ENCODE measurements around the gene ZC3H7B.

The ZC3H7B gene

DNA sequence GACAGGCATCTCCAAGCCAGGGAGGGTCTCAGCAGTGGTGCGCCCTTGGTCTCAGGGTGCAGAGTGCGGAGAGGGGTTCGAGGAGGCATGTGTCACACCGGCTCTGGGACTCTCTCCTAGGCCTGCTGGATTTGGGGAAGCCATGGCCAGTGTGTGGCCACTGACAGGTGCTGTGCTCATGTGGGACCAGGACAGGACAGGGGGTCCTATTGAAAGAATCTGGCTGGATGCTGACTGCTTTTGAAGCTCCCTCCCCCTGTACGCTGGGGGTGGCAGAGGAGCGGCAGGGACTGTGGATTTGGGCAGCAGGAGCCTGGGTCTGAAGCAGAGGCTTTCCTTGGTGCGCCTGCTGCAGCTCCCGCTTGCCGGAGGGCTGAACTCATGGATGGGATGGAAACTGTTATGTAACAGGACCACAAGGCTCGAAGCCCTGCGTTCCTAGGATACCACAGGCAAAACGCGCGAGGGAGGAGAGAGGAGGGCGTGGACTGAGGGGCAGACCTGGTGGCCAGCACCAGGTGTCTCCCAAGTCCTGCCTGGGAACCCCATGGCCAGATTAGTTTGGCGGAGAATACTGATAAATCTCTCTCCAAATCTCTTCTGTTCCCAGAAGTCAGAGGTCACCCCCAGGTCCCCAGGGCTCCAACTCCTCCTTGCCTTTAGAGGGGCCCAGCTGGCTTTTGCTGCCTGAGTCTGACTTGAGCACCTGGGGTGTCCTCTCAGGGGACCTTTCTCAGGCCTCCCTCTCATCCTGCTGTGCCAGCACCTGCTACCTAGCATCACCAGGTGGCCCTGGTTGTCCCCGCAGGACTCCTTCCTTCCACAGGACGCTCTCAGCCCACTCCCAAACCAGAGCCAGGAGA lies 66.6 kb downstream of the ZC3H7B start:
- Histone ChIP-seq H3K27ac (ENCODE audit: low read depth, low read length, severe bottlenecking) (no peak overlapping the region), H3K4me1 (ENCODE audit: control insufficient read depth, insufficient read depth, low read length, poor library complexity, severe bottlenecking) (no peaks in the 10 kb centered on the region), H3K4me3 (ENCODE audit: extremely low read depth, insufficient read depth, low read length, poor library complexity, severe bottlenecking) (no peak overlapping the region), H3K36me3 (ENCODE audit: control insufficient read depth, insufficient read depth, low read length) (no peaks in the 10 kb centered on the region), H3K9me3 (ENCODE audit: control insufficient read depth, low read length) (no peaks in the 10 kb centered on the region)
- WGBS, 2 experiments (ENCODE audit: insufficient coverage in 2 of 2), result 83 to 88% methylated on average over 14 to 16 of the region's 18 CpGs

DNA sequence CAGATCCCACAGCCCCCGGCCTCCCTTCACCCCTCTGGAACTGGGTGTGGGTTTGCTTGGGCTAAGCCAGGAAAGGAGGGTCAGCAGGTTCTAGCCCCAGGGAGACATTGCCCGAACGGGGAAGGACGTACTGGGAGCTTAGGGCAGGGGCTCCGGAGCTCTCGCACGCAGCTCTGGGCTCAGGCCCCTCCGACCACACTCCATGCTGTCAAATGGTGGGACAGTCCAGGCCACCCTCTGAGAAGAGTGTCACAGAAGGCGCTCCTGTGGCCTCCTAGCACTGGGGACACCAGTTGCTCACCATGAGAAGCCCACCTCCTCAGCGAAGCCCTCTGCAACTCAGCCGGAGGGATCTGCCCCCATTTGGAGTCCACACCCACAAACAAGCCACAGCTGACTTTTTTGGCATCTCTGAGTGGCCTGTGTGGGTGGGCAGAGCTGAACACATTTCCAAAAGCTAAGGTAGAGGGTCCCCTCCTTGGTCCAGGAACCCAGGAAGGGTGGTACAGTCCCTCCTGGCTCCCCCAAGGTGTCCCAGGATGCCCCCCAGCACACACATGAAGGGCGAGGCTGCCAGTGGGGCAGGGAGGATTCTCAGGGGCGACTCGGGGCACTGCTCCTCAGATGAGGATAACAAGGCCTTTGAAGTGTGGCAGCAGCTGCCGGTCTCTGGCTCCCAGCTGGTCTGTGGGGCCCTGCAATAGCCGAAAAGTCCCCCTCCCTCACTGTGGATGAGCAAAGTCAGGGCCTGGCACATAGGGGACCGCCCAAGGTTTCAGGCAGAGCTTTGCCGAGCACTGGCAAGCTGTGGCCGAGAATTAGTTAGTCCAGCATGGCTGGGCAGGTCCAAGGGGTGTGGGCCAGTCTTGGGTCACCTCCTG lies 67.5 kb downstream of the ZC3H7B start:
- Histone ChIP-seq H3K4me1 (ENCODE audit: control insufficient read depth, insufficient read depth, low read length, poor library complexity, severe bottlenecking) (no peaks in the 10 kb centered on the region), H3K36me3 (ENCODE audit: control insufficient read depth, insufficient read depth, low read length) (no peaks in the 10 kb centered on the region), H3K27ac (ENCODE audit: low read depth, low read length, severe bottlenecking) (no peak overlapping the region), H3K9me3 (ENCODE audit: control insufficient read depth, low read length) (no peaks in the 10 kb centered on the region), H3K4me3 (ENCODE audit: extremely low read depth, insufficient read depth, low read length, poor library complexity, severe bottlenecking) (no peak overlapping the region)
- WGBS, 2 experiments (ENCODE audit: insufficient coverage in 2 of 2), result 91 to 95% methylated on average over 17 of the region's 19 CpGs

DNA sequence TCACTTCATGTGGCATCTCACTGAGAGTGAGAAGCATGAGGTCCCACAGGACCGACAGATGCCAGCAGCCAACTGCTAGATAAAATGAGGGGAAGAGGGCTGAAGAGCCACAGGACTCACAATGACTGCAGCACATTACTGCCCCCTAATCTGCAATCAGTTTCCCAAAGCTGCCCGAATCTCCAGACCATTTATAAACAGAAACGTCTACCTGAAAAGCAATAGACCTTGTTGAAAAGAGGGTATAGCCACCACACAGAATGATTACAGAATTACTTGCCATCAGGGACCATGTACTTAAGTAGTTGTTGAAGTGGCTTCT lies 68.1 kb downstream of the ZC3H7B start:
- WGBS, 2 experiments (ENCODE audit: insufficient coverage in 2 of 2), result 74 to 90% methylated on average over 2 to 3 of the region's 3 CpGs
- Histone ChIP-seq H3K4me1 (ENCODE audit: control insufficient read depth, insufficient read depth, low read length, poor library complexity, severe bottlenecking) (no peaks in the 10 kb centered on the region), H3K9me3 (ENCODE audit: control insufficient read depth, low read length) (no peaks in the 10 kb centered on the region), H3K4me3 (ENCODE audit: extremely low read depth, insufficient read depth, low read length, poor library complexity, severe bottlenecking) (no peak overlapping the region), H3K36me3 (ENCODE audit: control insufficient read depth, insufficient read depth, low read length) (no peaks in the 10 kb centered on the region), H3K27ac (ENCODE audit: low read depth, low read length, severe bottlenecking) (no peak overlapping the region)

DNA sequence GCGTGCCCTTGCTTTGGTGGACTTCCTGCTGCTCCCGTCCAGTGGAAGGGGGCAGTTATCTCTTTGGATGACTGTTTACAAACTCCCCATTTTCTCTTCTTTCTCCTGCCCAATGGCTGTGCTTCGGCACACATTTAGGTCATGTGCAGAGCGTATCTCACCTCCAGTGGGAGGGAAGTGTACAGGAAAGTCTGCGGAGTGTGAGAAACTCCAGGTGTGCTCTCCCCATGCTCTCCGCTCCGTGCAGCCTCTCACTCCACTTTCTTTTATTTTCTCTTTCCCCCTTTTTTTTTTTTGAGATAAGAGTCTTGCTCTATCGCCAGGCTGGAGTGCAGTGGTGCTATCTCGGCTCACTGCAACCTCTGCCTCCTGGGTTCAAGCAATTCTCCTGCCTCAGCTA lies 68.5 kb downstream of the ZC3H7B start:
- H3K4me3 ChIP-seq (ENCODE audit: extremely low read depth, insufficient read depth, low read length, poor library complexity, severe bottlenecking), result no peak overlapping the region
- no peak overlapping the region for H3K27ac ChIP-seq (ENCODE audit: low read depth, low read length, severe bottlenecking)
- WGBS, 2 experiments (ENCODE audit: insufficient coverage in 2 of 2), result 94 to 96% methylated on average over 4 to 9 of the region's 9 CpGs
- H3K9me3 ChIP-seq (ENCODE audit: control insufficient read depth, low read length), result no peaks in the 10 kb centered on the region
- H3K36me3 ChIP-seq (ENCODE audit: control insufficient read depth, insufficient read depth, low read length), result no peaks in the 10 kb centered on the region
- H3K4me1 ChIP-seq (ENCODE audit: control insufficient read depth, insufficient read depth, low read length, poor library complexity, severe bottlenecking), result no peaks in the 10 kb centered on the region

DNA sequence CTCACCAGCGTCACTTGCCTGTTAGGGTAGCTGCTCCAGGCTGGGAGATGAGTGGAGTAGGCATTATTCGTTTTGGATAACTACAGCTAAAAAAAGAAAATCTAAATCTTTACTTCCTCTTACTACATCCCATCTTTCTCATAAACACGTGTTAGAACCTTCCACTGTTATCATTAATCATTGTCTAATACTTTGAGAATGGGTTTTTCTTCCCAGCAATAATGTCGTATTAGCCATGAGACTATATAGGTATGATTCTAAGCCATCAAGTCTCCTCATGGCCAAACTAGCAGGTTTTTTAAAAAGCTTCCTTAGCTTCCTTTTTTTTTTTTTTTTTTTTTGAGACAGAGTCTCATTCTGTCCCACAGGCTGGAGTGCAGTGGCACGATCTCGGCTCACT lies 76.5 kb downstream of the ZC3H7B start:
- H3K27ac ChIP-seq (ENCODE audit: low read depth, low read length, severe bottlenecking), result no peak overlapping the region
- H3K4me3 ChIP-seq (ENCODE audit: extremely low read depth, insufficient read depth, low read length, poor library complexity, severe bottlenecking), result no peak overlapping the region
- H3K9me3 ChIP-seq (ENCODE audit: control insufficient read depth, low read length), result no peaks in the 10 kb centered on the region
- H3K4me1 ChIP-seq (ENCODE audit: control insufficient read depth, insufficient read depth, low read length, poor library complexity, severe bottlenecking), result peaks cover 9% of the 10 kb centered on the region
- 94% methylated on average over 3 of the region's 6 CpGs; no CpG with 5 or more reads in 1 of the 2 experiments for WGBS, 2 experiments (ENCODE audit: insufficient coverage in 2 of 2)
- no peaks in the 10 kb centered on the region for H3K36me3 ChIP-seq (ENCODE audit: control insufficient read depth, insufficient read depth, low read length)

DNA sequence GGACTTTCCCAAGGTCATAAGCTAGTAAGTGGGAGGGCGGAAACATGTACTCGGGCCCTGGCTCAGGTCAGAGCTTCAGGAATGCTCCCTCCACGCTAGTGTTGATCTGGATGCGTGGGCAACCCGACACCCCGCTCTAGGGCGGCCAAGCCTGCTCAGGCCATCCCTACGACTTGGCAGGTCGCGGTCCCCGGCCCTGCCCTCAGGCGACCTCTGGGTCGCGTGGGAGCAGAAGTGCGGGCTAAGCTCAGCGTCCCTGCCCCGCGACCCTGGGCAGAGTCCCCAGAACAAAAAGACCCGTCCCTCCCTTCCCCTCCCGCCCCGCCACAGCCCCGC lies 79.6 kb downstream of the ZC3H7B start:
- Histone ChIP-seq H3K4me1 (ENCODE audit: control insufficient read depth, insufficient read depth, low read length, poor library complexity, severe bottlenecking) (peaks cover 11% of the 10 kb centered on the region), H3K27ac (ENCODE audit: low read depth, low read length, severe bottlenecking) (peak overlapping the region; percentile 100), H3K4me3 (ENCODE audit: extremely low read depth, insufficient read depth, low read length, poor library complexity, severe bottlenecking) (peak overlapping the region; percentile 62), H3K9me3 (ENCODE audit: control insufficient read depth, low read length) (no peaks in the 10 kb centered on the region), H3K36me3 (ENCODE audit: control insufficient read depth, insufficient read depth, low read length) (no peaks in the 10 kb centered on the region)
- 2 to 4% methylated on average over 11 to 19 of the region's 22 CpGs for WGBS, 2 experiments (ENCODE audit: insufficient coverage in 2 of 2)

DNA sequence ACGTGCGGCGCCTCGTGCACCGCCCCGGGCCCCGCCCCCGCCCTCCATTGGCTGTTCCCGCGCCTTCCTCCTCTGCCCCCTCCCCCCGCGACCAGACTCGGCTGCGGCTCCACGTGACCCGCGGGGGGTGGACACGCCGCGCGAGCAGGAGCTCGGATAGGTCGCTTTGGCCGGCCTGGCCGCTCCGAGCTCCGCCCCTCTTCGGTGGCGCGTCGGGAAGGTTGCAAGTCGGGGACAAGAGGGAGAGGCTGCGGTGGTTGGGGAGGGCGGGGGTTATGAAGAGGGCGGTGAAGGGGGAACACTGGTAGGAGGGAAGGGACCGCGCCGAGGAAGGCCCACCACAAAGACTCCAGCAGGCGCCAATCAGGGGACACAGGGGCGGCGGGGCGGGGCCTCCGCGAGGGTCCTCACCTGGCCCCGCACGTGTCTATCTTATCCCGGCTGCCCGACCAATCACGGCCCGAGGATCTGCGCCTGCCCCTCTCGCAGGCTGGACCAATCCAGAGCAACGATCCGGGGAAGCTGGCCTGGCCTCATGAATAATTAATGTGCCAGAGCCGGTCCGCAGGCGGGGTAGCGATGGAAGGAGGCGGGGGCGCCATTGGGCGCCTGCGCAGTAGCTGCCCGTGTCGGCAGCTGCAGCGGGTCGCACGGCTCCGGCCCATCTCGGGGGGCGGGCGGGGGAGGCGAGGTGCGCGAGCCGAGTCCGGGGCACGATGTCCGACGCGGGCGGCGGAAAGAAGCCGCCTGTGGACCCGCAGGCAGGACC lies 80.2 kb downstream of the ZC3H7B start, which contains the start of gene TEF:
Gene TEF (plus strand): TSS at position 614 of the 769 bp plus-strand sequence. CDS start 103 bp downstream, at position 717.
- H3K27ac ChIP-seq (ENCODE audit: low read depth, low read length, severe bottlenecking), result peak within 1 kb of the TSS; percentile 100
- H3K9me3 ChIP-seq (ENCODE audit: control insufficient read depth, low read length), result no peaks in the 10 kb centered on the region
- WGBS, 2 experiments (ENCODE audit: insufficient coverage in 2 of 2), result 0 to 1% methylated on average over 38 to 52 of the region's 84 CpGs
- peak within 1 kb of the TSS; percentile 62 for H3K4me3 ChIP-seq (ENCODE audit: extremely low read depth, insufficient read depth, low read length, poor library complexity, severe bottlenecking)
- peaks cover 11% of the 10 kb centered on the region for H3K4me1 ChIP-seq (ENCODE audit: control insufficient read depth, insufficient read depth, low read length, poor library complexity, severe bottlenecking)
- H3K36me3 ChIP-seq (ENCODE audit: control insufficient read depth, insufficient read depth, low read length), result no peaks in the 10 kb centered on the region

DNA sequence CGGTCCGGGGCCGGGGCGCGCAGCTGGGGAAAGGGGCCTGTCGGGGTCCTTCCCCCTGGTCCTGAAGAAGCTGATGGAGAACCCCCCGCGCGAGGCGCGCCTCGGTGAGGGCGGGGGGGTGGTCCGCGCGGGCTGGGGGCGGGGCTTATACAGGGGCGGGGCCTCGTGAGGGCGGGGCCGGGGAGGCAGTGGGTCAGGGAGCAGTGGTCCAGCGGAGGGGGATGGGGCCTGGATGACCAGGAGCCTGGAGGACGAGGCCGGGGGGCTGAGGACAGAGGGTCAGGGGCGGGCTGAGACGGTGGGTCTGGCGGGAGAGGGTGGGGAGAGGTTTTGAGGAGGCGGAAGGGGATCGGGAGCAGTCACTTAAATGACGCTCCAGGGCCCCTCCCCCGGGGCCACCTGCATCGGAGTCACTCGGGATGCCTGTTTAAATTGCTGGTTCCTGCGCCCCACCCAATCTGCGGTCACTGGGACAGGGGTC lies 80.8 kb downstream of the ZC3H7B start:
- H3K9me3 ChIP-seq (ENCODE audit: control insufficient read depth, low read length), result no peaks in the 10 kb centered on the region
- H3K27ac ChIP-seq (ENCODE audit: low read depth, low read length, severe bottlenecking), result peak overlapping the region; percentile 100
- no peaks in the 10 kb centered on the region for H3K36me3 ChIP-seq (ENCODE audit: control insufficient read depth, insufficient read depth, low read length)
- H3K4me1 ChIP-seq (ENCODE audit: control insufficient read depth, insufficient read depth, low read length, poor library complexity, severe bottlenecking), result peaks cover 11% of the 10 kb centered on the region
- 0 to 2% methylated on average over 5 to 20 of the region's 35 CpGs for WGBS, 2 experiments (ENCODE audit: insufficient coverage in 2 of 2)
- H3K4me3 ChIP-seq (ENCODE audit: extremely low read depth, insufficient read depth, low read length, poor library complexity, severe bottlenecking), result peak overlapping the region; percentile 62

DNA sequence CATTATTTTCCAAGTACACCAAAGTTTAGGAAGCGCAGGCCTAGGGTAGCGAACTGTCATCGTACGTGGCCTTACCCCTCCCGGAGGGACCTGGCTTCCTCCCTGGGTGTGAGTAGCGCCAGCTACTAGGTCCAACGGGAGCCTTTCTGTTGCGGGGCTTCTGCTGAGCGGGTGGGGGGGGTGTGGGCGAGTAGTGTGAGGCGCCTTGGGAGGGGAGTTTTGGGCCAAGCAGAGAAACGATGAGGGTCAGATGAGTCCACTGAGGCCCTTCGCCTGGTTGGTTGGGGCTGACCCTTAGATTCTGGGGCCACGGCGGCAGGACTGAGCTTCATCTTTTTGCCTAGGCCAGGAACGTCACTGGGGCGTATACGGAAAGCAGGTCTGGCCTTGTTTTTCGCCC lies 81.3 kb downstream of the ZC3H7B start:
- WGBS, 2 experiments (ENCODE audit: insufficient coverage in 2 of 2), result 39 to 56% methylated on average over 10 to 14 of the region's 19 CpGs
- Histone ChIP-seq H3K4me1 (ENCODE audit: control insufficient read depth, insufficient read depth, low read length, poor library complexity, severe bottlenecking) (peaks cover 11% of the 10 kb centered on the region), H3K27ac (ENCODE audit: low read depth, low read length, severe bottlenecking) (no peak overlapping the region), H3K4me3 (ENCODE audit: extremely low read depth, insufficient read depth, low read length, poor library complexity, severe bottlenecking) (peak overlapping the region; percentile 62), H3K36me3 (ENCODE audit: control insufficient read depth, insufficient read depth, low read length) (peaks cover 4% of the 10 kb centered on the region), H3K9me3 (ENCODE audit: control insufficient read depth, low read length) (no peaks in the 10 kb centered on the region)

DNA sequence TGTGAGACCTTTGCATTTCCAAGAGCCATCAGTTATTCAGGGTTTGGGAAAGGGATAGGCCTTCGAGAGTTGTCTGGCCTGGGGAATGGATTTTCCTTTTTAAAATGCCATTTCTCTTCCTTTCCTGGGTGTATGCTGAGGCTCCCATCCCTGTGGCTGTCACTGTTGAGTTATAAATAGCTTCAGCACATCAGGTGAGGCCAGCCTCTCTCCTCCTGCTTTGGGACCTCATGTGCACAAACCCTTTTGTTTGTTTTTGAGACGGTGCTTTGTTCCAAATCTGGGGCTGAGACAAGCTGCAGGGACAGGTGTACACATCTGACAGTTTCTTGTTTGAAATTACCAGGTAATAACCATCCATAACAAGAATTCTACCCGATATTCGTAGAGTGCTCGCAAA lies 81.8 kb downstream of the ZC3H7B start:
- H3K4me3 ChIP-seq (ENCODE audit: extremely low read depth, insufficient read depth, low read length, poor library complexity, severe bottlenecking), result no peak overlapping the region
- 88 to 97% methylated on average over 1 to 5 of the region's 5 CpGs for WGBS, 2 experiments (ENCODE audit: insufficient coverage in 2 of 2)
- no peak overlapping the region for H3K27ac ChIP-seq (ENCODE audit: low read depth, low read length, severe bottlenecking)
- peaks cover 11% of the 10 kb centered on the region for H3K4me1 ChIP-seq (ENCODE audit: control insufficient read depth, insufficient read depth, low read length, poor library complexity, severe bottlenecking)
- peaks cover 7% of the 10 kb centered on the region for H3K36me3 ChIP-seq (ENCODE audit: control insufficient read depth, insufficient read depth, low read length)
- H3K9me3 ChIP-seq (ENCODE audit: control insufficient read depth, low read length), result no peaks in the 10 kb centered on the region
